KMS-11 (cell line): ENCODE data around the gene ZNF221.
A peak's percentile ranks its signal among the peaks of the same experiment; 100 is the strongest.

Experiments used
- H2AFZ ChIP-seq: fragments of 200-600 bp; sonication (generic); 2 replicates; pipeline ENCODE4 v1.6.1; 2016; ENCODE audit warnings: antibody characterized with exemption, mixed run types, low read depth
- H3K27ac ChIP-seq: fragments of 200-600 bp; sonication (generic); 2 replicates; pipeline ENCODE4 v1.6.1; 2016; ENCODE audit warnings: mild to moderate bottlenecking, mixed run types
- H3K27me3 ChIP-seq: fragments of 200-600 bp; sonication (generic); 2 replicates; pipeline ENCODE4 v1.6.1; 2017; ENCODE audit warnings: mild to moderate bottlenecking, low read depth, mixed run types, moderate library complexity; ENCODE audit not compliant: insufficient read depth
- H3K36me3 ChIP-seq: fragments of 200-600 bp; sonication (generic); 2 replicates; pipeline ENCODE4 v1.6.1; 2017; ENCODE audit warnings: mild to moderate bottlenecking, mixed run types; ENCODE audit not compliant: insufficient read depth
- H3K4me1 ChIP-seq: fragments of 200-600 bp; sonication (generic); 2 replicates; pipeline ENCODE4 v1.6.1; 2016; ENCODE audit warnings: mild to moderate bottlenecking, low read depth, mixed run types; ENCODE audit not compliant: poor library complexity, severe bottlenecking
- H3K4me2 ChIP-seq: fragments of 200-600 bp; sonication (generic); 2 replicates; pipeline ENCODE4 v1.7.0; 2016; ENCODE audit warnings: mild to moderate bottlenecking, mixed run types
- H3K4me3 ChIP-seq: fragments of 200-600 bp; sonication (generic); IDR thresholded peaks from 2 replicates; pipeline ENCODE4 v1.6.1; 2017; ENCODE audit warnings: low read depth, low read length, mixed read lengths; ENCODE audit not compliant: insufficient read depth
- H3K79me2 ChIP-seq: fragments of 200-600 bp; sonication (generic); 2 replicates; pipeline ENCODE4 v1.6.1; 2016; ENCODE audit warnings: low read depth, mixed run types; ENCODE audit not compliant: insufficient read depth
- H3K9ac ChIP-seq: fragments of 200-600 bp; sonication (generic); 2 replicates; pipeline ENCODE4 v1.6.1; 2016; ENCODE audit warnings: mild to moderate bottlenecking, mixed run types
- H4K20me1 ChIP-seq: fragments of 200-600 bp; sonication (generic); 2 replicates; pipeline ENCODE4 v1.6.1; 2016; ENCODE audit warnings: mild to moderate bottlenecking, mixed run types; ENCODE audit not compliant: insufficient read depth
- TF ChIP-seq, protein P1 (sequence below): fragments of 200-600 bp; sonication (generic); conservative IDR thresholded peaks from 2 replicates; pipeline ENCODE4 v1.6.1; 2017; ENCODE audit warnings: low read depth, mild to moderate bottlenecking, antibody characterized with exemption, low read length, moderate library complexity, mixed read lengths

The ZNF221 gene

DNA sequence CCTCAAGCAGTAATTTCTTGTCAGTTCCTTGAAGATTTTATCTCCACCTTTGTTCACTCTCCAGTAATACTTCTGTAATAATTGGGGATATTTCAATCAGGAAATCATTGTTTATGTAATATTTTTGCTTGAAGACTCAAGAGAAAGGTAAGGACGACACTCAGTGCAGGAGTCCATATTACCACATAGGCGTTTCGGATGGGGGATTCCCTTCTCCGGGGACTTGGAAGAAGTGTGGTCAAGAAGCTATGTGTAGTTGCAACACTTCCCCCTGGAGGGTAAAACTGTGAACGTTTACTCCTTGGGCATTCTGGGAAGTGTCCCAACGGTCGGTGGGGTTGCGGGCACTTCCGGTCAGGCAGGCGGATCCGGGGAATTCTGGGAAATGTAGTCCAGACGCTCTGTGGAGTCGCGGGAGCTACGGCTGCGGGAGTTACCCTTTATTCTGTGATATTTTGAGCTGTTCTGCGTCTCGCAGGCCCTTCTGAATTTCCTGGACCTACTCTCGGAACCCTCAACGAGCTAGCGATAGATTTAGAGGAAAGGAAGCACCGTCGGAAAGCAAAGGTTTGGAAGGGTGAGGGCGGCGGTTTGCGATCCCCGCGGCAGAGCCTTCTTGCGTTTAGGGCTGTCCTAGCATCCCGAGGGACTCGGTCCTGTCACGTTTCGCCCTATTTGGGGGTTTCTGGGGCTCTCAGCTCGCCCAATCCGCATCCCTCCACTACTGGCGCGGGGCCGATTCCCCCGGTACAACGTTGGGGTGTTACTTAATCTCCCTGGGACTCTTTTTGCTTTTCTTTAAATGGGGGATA lies at the start of gene ZNF221:
Gene ZNF221, plus strand, starts transcription at position 395 of the 812 bp plus-strand sequence. CDS start 11,499 bp downstream, outside the sequence.
- no peaks in the 10 kb centered on the region for H3K4me1 ChIP-seq
- no peak within 1 kb of the TSS for H3K4me3 ChIP-seq
- peak within 1 kb of the TSS; percentile 44; the same call in 1 of the 2 replicates for H2AFZ ChIP-seq
- H3K27me3 ChIP-seq = no peaks in the 10 kb centered on the region
- H3K9ac ChIP-seq = no peak within 1 kb of the TSS
- no peak within 1 kb of the TSS for H3K4me2 ChIP-seq
- no peaks in the 10 kb centered on the region for H3K79me2 ChIP-seq
- H3K27ac ChIP-seq = no peak within 1 kb of the TSS
- TF ChIP-seq, protein P1, sequence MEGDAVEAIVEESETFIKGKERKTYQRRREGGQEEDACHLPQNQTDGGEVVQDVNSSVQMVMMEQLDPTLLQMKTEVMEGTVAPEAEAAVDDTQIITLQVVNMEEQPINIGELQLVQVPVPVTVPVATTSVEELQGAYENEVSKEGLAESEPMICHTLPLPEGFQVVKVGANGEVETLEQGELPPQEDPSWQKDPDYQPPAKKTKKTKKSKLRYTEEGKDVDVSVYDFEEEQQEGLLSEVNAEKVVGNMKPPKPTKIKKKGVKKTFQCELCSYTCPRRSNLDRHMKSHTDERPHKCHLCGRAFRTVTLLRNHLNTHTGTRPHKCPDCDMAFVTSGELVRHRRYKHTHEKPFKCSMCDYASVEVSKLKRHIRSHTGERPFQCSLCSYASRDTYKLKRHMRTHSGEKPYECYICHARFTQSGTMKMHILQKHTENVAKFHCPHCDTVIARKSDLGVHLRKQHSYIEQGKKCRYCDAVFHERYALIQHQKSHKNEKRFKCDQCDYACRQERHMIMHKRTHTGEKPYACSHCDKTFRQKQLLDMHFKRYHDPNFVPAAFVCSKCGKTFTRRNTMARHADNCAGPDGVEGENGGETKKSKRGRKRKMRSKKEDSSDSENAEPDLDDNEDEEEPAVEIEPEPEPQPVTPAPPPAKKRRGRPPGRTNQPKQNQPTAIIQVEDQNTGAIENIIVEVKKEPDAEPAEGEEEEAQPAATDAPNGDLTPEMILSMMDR = no peak
- H4K20me1 ChIP-seq = no peaks in the 10 kb centered on the region
- H3K36me3 ChIP-seq = no peaks in the 10 kb centered on the region

DNA sequence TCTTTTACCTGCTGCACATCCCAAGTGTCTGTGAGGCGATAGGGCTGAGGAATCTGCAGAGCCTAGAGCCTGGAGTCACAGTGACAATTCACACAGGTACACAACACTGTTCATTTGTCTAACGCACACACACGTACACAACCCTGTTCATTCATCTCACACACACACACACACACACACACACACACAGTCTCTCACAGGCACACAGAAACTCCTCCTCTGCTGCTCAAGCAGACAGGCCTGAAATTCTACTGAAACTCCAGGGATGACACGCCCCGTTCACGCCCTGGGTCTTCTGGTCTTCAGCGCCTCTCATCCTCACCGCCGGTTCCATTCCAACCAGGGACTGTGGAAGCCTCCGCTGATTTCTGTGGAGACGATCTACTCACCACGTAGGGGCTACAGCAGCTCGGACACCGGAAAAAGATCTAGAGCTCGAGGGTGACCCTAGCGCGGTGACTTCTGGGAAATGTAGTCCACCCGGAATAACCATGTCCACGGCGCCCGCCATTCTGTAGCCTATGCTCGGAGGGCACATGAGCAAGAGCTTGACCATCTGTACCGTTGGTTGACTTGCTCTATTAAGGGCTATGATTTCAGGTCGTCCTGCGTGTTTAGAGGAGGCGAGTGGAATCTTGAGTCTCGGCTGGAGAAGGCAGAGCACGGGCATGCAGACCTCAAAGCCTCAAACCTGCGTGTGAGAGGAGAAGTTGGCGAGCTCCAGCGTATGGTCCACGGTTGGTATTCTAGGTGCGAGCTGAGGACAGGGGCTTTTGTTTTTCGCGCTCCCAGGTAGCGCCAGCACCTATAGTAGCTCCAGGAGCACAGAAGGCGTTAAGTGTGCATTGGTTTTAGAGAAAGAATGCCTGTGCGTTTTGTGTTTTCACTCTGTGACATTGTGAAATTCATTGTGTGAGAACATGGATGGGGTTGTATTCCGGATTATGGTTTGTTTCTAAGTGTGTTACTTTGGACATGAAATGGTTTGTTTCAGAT lies 49.3 kb upstream of the ZNF221 start:
- TF ChIP-seq, protein P1 = no peak
- Histone ChIP-seq H2AFZ (no peak overlapping the region), H3K36me3 (no peaks in the 10 kb centered on the region), H3K4me2 (no peak overlapping the region), H3K27ac (no peak overlapping the region), H3K9ac (no peak overlapping the region), H3K27me3 (no peaks in the 10 kb centered on the region), H3K4me3 (no peak overlapping the region), H3K4me1 (no peaks in the 10 kb centered on the region), H3K79me2 (no peaks in the 10 kb centered on the region), H4K20me1 (no peaks in the 10 kb centered on the region)

DNA sequence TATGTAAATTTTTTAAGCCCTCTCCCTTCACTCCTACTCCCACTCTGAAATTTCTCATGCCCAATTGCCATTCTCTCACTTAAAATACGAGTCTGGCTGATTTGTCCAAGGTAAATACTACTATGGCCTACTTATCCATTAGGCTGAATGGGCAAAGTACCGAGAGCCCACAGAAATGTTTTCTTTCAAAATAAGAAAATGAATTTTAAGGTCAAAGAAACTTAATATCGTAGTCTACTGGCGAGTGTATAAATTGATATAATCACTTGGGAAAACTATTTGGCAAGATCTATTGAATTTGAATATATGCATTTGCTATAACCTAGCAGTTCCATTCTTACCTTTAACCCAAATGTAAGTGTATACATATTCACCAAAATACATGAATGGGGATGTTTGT lies 48.6 kb upstream of the ZNF221 start:
- H3K4me2 ChIP-seq = no peak overlapping the region
- H3K4me1 ChIP-seq = no peaks in the 10 kb centered on the region
- no peak overlapping the region for H2AFZ ChIP-seq
- no peak overlapping the region for H3K9ac ChIP-seq
- no peaks in the 10 kb centered on the region for H4K20me1 ChIP-seq
- no peaks in the 10 kb centered on the region for H3K79me2 ChIP-seq
- TF ChIP-seq, protein P1 = no peak
- no peaks in the 10 kb centered on the region for H3K27me3 ChIP-seq
- H3K27ac ChIP-seq = no peak overlapping the region
- no peak overlapping the region for H3K4me3 ChIP-seq
- H3K36me3 ChIP-seq = no peaks in the 10 kb centered on the region

DNA sequence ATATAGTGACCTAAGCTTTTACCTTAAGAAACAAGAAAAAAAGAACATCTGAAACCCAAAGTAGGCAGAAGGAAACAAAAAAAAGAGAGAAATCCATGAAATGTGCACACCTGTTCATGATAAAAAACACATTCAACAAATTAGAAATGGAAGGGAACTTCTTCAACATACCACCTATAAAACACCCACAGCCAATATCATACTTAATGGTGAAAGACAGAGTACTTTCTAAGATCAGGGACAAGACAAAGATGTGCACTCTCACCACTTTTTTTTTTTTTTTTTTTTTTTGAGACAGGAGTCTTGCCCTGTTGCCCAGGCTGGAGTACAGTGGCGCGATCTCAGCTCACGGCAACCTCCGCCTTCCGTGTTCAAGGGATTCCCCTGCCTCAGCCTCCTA lies 45.1 kb upstream of the ZNF221 start:
- H3K4me2 ChIP-seq = no peak overlapping the region
- H3K9ac ChIP-seq = no peak overlapping the region
- no peak overlapping the region for H2AFZ ChIP-seq
- H3K4me3 ChIP-seq = no peak overlapping the region
- H3K36me3 ChIP-seq = no peaks in the 10 kb centered on the region
- no peaks in the 10 kb centered on the region for H3K79me2 ChIP-seq
- no peaks in the 10 kb centered on the region for H3K27me3 ChIP-seq
- no peak overlapping the region for H3K27ac ChIP-seq
- TF ChIP-seq, protein P1 = no peak
- no peaks in the 10 kb centered on the region for H4K20me1 ChIP-seq
- H3K4me1 ChIP-seq = no peaks in the 10 kb centered on the region
